DND-41 (cell line): ENCODE measurements around the gene STOML2.
"Not testable (repeated sequence)": the region's sequence is repeated elsewhere in the genome, so short reads cannot be mapped to it uniquely, and the experiment has no call there.

Experiments used
- ATAC-seq: fragments of 200-7000 bp; cut with Tn5 transposase; 3 replicates; pipeline ENCODE4 v1.9.1; 2021; ENCODE audit warnings: low read depth; ENCODE audit not compliant: insufficient read depth
- DNase-seq: peaks from one replicate; pipeline ENCODE4 v3.0.0-alpha.2; 2020
- H2AFZ ChIP-seq: 2 replicates; pipeline ENCODE4 v1.6.0; 2012; ENCODE audit warnings: low read depth, low read length
- H3K27ac ChIP-seq: 2 replicates; pipeline ENCODE4 v1.5.1; 2012; ENCODE audit warnings: low read length, inconsistent platforms
- H3K27me3 ChIP-seq: fragments of 200-600 bp; sonication (generic); 2 replicates; pipeline ENCODE4 v1.6.0; 2012; ENCODE audit warnings: low read length, mild to moderate bottlenecking, inconsistent platforms; ENCODE audit not compliant: insufficient read depth, poor library complexity
- H3K36me3 ChIP-seq: 2 replicates; pipeline ENCODE4 v1.5.1; 2012; ENCODE audit warnings: low read length, inconsistent platforms; ENCODE audit not compliant: insufficient read depth
- H3K4me1 ChIP-seq: 2 replicates; pipeline ENCODE4 v1.5.1; 2012; ENCODE audit warnings: mild to moderate bottlenecking, low read length; ENCODE audit not compliant: insufficient read depth
- H3K4me2 ChIP-seq: 2 replicates; pipeline ENCODE4 v1.6.0; 2012; ENCODE audit warnings: mild to moderate bottlenecking, moderate library complexity, low read length, inconsistent platforms; ENCODE audit not compliant: insufficient read depth
- H3K4me3 ChIP-seq, 2 experiments: fragments of 200-600 bp in 1 of 2; shearing (Covaris generic) in 1 of 2; 2 replicates each; pipeline ENCODE4 v1.5.1; 2012 to 2016; ENCODE audit warnings: inconsistent platforms in 2 of 2, low read length in 2 of 2, mild to moderate bottlenecking in 2 of 2, low read depth in 1 of 2, moderate library complexity in 1 of 2
- H3K79me2 ChIP-seq: 2 replicates; pipeline ENCODE4 v1.6.0; 2012; ENCODE audit warnings: low read length, inconsistent platforms; ENCODE audit not compliant: insufficient read depth
- H3K9ac ChIP-seq: 2 replicates; pipeline ENCODE4 v1.6.0; 2012; ENCODE audit warnings: low read depth, mild to moderate bottlenecking, inconsistent platforms, low read length, moderate library complexity
- H3K9me3 ChIP-seq: 2 replicates; pipeline ENCODE4 v1.5.1; 2012; ENCODE audit warnings: low read length, moderate library complexity, mild to moderate bottlenecking, inconsistent platforms; ENCODE audit not compliant: insufficient read depth, severe bottlenecking
- H4K20me1 ChIP-seq: 2 replicates; pipeline ENCODE4 v1.6.0; 2012; ENCODE audit warnings: low read length; ENCODE audit not compliant: insufficient read depth
- CTCF ChIP-seq: IDR thresholded peaks from 2 replicates; pipeline ENCODE4 v1.5.1; 2012; ENCODE audit warnings: borderline replicate concordance, low read length, moderate library complexity, mild to moderate bottlenecking; ENCODE audit not compliant: poor library complexity, severe bottlenecking; ENCODE audit errors: extremely low read depth
- EZH2 ChIP-seq: IDR thresholded peaks from 3 replicates; pipeline ENCODE4 v1.6.1; 2012; ENCODE audit warnings: borderline replicate concordance, low read depth, mild to moderate bottlenecking, moderate library complexity, low read length, inconsistent platforms; ENCODE audit not compliant: severe bottlenecking

The STOML2 gene

GRCh38 chr9:35102769-35103659 is at the start of gene STOML2:
STOML2 (minus strand) TSS chr9:35103131; CDS start chr9:35103094, 37 bp downstream.
- H3K36me3 ChIP-seq: peaks cover 21% of the 10 kb centered on the region
- no peaks in the 10 kb centered on the region for H4K20me1 ChIP-seq
- ATAC-seq (peak; percentile 99), DNase-seq (peak; percentile 93)
- peak within 1 kb of the TSS; percentile 87 for H3K9ac ChIP-seq
- TF ChIP-seq CTCF (no peak), EZH2 (no peak)
- no peaks in the 10 kb centered on the region for H3K9me3 ChIP-seq
- peak within 1 kb of the TSS; percentile 78 for H3K4me2 ChIP-seq
- peaks cover 28% of the 10 kb centered on the region for H3K4me1 ChIP-seq
- peaks cover 15% of the 10 kb centered on the region for H3K79me2 ChIP-seq
- H3K27me3 ChIP-seq: no peaks in the 10 kb centered on the region
- peak within 1 kb of the TSS; percentile 63 to 83 for H3K4me3 ChIP-seq
- H3K27ac ChIP-seq: peak within 1 kb of the TSS; percentile 95
- peak within 1 kb of the TSS; percentile 88 for H2AFZ ChIP-seq

- not testable (repeated sequence) for H3K4me2 ChIP-seq, DNase-seq, H3K9ac ChIP-seq, H3K79me2 ChIP-seq, H3K27ac ChIP-seq, H3K9me3 ChIP-seq, ATAC-seq, H3K27me3 ChIP-seq, H4K20me1 ChIP-seq, H3K4me1 ChIP-seq, H3K36me3 ChIP-seq, H2AFZ ChIP-seq, H3K4me3 ChIP-seq
These were observed 45.1 kb upstream of the STOML2 start for GRCh38 chr9:35147941-35148563.

GRCh38 chr9:35142037-35142436 is 39.1 kb upstream of the STOML2 start:
- Histone ChIP-seq H3K9ac (no peak overlapping the region), H3K27me3 (no peaks in the 10 kb centered on the region), H3K4me1 (no peaks in the 10 kb centered on the region), H3K36me3 (no peaks in the 10 kb centered on the region), H3K27ac (no peak overlapping the region), H4K20me1 (no peaks in the 10 kb centered on the region), H3K79me2 (no peaks in the 10 kb centered on the region), H2AFZ (no peak overlapping the region), H3K4me2 (no peak overlapping the region), H3K9me3 (peaks cover 10% of the 10 kb centered on the region), H3K4me3 (no peak overlapping the region)
- ATAC-seq (no peak), DNase-seq (no peak)
- TF ChIP-seq CTCF (no peak), EZH2 (no peak)

- H3K4me1 ChIP-seq: no peaks in the 10 kb centered on the region
- H2AFZ ChIP-seq: no peak overlapping the region
- TF ChIP-seq CTCF (no peak), EZH2 (no peak)
- peaks cover 10% of the 10 kb centered on the region for H3K9me3 ChIP-seq
- H3K4me2 ChIP-seq: no peak overlapping the region
- H3K36me3 ChIP-seq: no peaks in the 10 kb centered on the region
- no peaks in the 10 kb centered on the region for H3K79me2 ChIP-seq
- ATAC-seq: no peak
- H3K27ac ChIP-seq: no peak overlapping the region
- H3K27me3 ChIP-seq: no peaks in the 10 kb centered on the region
- no peak for DNase-seq
- no peak overlapping the region for H3K4me3 ChIP-seq
- no peaks in the 10 kb centered on the region for H4K20me1 ChIP-seq
- H3K9ac ChIP-seq: no peak overlapping the region
These were observed 37.2 kb upstream of the STOML2 start for GRCh38 chr9:35140093-35140492.
